Lower leg skin (tissue), 3 donors: ENCODE results near the gene POLD3.

Experiments used
- CTCF ChIP-seq, 3 donors: fragments of 450-650 bp; IDR thresholded peaks; one replicate each; pipeline ENCODE4 v1.5.1; 2016; ENCODE audit warnings: antibody characterized with exemption in 3 of 3, mild to moderate bottlenecking in 3 of 3, moderate library complexity in 2 of 3
- POLR2A ChIP-seq, 2 donors: fragments of 450-650 bp; IDR thresholded peaks; one replicate each; pipeline ENCODE4 v1.6.1; 2016 to 2017; ENCODE audit warnings: antibody characterized with exemption in 2 of 2, mild to moderate bottlenecking in 1 of 2, moderate library complexity in 1 of 2

- TF ChIP-seq CTCF (IDR thresholded peaks at IDR 0.05) (no peak), POLR2A (IDR thresholded peaks at IDR 0.05) (no peak)
These were observed 77.1 kb downstream of the POLD3 start for GRCh38 chr11:74669211-74670160.
